Peyer's patch (tissue), 4 donors: ENCODE results near the gene MLLT1.

Source experiments
- CTCF ChIP-seq, 6 experiments: fragments of 450-650 bp in 4 of 6; fragments of 200-600 bp in 2 of 6; sonication (generic) in 1 of 6; IDR thresholded peaks; one replicate each; pipeline ENCODE4 v1.5.1; 2017 to 2019; ENCODE audit warnings: antibody characterized with exemption in 6 of 6, mild to moderate bottlenecking in 3 of 6, moderate library complexity in 1 of 6
- POLR2A ChIP-seq, 2 donors: fragments of 450-650 bp; IDR thresholded peaks; one replicate each; pipeline ENCODE4 v1.5.1; 2017; ENCODE audit warnings: antibody characterized with exemption in 2 of 2, mild to moderate bottlenecking in 2 of 2, moderate library complexity in 2 of 2

DNA sequence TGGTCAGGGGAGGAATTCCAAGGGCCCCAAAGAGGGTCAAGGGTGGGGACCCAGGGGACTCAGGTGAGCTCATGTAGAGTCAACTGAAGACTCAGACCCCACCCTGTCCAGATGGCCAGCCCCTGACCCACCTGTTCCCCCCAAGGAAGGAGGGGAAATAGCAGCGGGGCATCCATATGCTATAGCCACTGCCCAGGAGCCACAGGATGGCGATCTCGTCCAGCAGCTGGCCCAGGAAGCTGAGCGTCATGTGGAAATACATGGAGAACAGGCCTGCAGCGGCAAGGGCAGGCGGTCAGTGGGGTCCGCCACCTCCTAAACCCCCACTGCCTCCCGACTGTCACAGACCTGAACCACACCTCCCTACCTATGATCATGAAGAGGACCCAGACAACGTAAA lies 32.2 kb upstream of the MLLT1 start:
- TF ChIP-seq CTCF (IDR thresholded peaks at IDR 0.05) (peak in 1 of 6 experiments; percentile 15), POLR2A (IDR thresholded peaks at IDR 0.05) (no peak)
